NCI-H2196 treated with DMSO at 0.1 percent for 48 hours (cell line): ENCODE results near the gene RNF225.
"Not testable (repeated sequence)": the region's sequence is repeated elsewhere in the genome, so short reads cannot be mapped to it uniquely, and the experiment has no call there.

ENCODE experiments used
- DNase-seq: peaks from one replicate; lab custom pipeline; 2025; ENCODE audit not compliant: unreplicated experiment; lab: John Stamatoyannopoulos, UW

The RNF225 gene

DNA sequence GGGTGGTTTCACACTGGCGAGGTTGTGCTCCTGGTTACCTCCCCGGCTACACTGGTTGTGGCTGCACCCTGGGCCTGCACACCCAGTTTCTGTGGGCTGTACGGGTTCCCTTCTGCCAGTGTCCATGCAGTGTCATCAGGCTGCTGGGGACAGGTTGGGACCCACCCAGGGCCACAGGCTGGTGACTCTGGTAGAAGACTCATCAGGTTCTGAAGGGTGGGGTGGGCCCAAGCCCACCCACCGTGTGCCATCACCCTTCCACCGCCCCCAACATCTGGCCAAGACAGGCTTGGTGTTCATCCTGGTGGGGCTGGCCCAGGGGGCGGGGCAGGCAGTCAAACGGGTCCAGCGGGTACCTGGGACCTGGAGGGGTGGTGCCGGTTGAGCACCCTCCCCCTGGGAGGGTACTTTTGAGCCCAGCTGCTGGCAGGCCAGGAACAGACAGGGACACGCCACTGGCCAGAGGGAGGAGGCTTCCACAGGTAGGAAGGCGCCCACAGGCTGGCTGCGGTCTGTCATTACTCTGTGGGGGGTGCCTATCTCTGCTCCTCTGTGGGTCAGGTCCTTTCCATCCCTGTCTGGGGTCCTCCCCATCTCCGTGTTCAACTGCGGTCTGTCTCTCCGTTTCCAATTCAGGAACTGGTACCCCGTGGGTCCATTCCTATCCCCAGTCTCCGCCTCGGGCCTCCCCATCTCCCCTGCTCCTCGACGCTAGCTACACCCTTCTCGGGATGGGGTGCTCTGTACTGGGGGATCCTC lies at the start of gene RNF225:
TSS of gene RNF225 (plus strand) at position 437 of the 759 bp plus-strand sequence. CDS start 434 bp downstream, outside the sequence.
- DNase-seq: no peak

GRCh38 chr19:58346961-58347929 lies 48.2 kb upstream of the RNF225 start:
- peak; percentile 24 for DNase-seq

DNA sequence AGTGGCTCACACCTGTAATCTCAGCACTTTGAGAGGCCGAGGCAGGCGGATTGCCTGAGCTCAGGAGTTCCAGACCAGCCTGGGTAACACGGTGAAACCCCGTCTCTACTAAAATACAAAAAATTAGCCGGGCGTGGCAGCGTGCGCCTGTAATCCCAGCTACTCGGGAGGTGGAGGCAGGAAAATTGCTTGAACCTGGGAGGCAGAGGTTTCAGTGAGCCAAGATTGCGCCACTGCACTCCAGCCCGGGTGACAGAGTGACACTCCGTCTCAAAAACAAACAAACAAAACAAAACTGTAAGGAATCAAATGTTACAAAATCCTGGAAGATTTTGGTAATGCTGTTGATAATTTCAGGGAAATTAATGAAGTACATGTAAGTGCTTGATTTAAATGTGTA lies 47.4 kb upstream of the RNF225 start:
- DNase-seq: not testable (repeated sequence)

DNA sequence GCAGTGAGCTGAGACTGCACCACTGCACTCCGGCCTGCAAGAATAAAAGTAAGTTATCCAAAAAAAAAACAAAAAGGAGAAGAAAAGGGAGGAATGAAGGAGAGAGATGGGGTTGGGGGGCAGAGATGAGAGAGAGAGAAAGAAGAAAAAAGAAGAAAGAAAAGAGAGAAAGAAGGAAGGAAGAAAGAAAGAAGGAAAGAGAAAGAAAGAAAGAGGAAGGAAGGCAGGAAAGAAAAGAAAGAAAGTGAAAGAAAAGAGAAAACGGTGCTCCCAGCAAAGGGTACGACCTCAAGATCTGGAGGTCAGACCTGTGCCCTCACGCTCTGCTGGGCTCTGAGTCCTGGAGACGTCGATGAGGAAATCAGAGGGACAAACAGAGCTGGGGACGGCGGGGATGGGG lies 45.9 kb upstream of the RNF225 start:
- DNase-seq: no peak

GRCh38 chr19:58350001-58350861 lies 45.2 kb upstream of the RNF225 start:
- no peak for DNase-seq

- DNase-seq: no peak
Observed at GRCh38 chr19:58350871-58351557, 44.4 kb upstream of the RNF225 start.

GRCh38 chr19:58351558-58351878 lies 43.9 kb upstream of the RNF225 start:
- no peak for DNase-seq

DNA sequence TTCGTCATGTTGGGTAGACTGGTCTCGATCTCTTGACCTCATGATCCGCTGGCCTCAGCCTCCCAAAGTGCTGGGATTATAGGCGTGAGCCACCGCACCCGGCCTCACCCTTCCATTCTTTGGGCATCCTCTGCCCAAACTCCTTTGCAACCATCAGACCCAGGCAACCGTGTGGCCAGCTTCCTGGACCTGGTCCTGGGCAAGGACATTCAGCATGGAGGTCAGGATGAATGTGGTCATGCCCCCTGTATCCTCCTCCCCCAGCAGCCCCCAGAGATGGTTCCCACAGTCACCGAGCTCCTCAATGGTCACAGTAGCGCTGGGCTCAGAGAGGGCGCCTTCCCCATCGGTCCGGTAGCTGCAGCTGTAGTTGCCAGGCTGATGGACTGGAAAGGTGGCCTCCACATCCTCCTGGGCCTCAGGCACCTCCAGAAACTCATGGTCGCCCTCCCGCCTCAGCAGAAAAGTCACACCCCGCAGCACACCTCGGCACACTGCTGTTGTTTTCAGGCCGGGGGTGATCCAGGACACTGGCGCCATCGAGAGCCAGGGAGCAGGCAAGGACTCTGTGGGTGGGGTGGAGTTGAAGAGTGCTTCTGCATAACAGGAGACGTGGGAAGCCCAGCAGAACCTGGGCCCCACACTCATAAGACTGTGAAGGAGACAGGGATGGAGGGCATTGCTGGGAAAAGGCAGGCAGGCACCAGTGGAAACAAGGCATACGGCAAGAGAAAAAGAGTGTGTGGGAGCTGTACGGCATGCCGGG lies 43.3 kb upstream of the RNF225 start:
- no peak for DNase-seq

DNA sequence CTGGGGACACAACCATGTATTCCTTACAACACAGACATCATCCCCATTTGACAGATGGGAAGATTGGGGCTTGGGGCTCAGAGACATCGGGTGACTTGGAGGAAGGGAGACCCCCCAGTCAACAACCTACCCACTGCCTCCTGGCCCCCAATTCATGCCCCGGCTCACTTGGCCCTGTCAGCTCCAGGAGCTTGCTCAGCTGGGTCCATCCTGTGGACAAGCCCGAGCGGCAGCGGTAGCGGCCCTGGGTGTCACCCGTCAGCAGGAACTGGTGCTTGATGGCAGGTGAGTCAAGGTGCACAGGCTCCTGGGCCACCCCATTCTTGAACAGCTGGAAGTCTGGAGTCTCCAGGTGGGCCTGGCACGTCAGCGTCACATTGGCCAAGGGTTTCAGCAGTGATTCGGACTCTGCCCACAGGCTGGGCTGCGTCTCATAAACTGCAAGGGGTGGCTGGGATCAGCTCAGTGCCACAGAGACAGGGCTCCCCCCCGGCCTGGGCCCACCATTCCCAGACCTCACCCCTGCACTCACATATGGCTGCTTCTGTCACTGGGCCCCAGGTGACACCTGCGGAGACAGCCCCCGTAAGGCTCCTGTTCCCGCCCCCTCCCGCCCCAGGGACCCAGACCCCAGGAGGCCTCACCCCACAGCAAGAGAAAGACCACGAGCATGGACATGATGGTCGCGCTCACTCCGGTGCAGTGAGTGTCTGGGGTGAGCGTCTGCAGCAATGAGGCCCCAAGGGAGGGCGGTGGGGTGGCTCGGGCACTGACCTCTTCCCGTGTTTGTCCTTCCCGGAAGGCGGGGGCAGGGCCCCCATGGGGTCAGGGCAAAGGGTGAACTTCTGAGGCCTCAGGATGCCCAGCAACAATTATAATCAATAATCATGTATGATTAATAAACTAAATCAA lies 42.4 kb upstream of the RNF225 start, which contains the start of gene A1BG:
TSS of gene A1BG (minus strand) at position 733 of the 912 bp plus-strand sequence. CDS start at position 678, 55 bp downstream.
- no peak for DNase-seq

GRCh38 chr19:58353717-58354477 lies 41.6 kb upstream of the RNF225 start:
- no peak for DNase-seq

DNA sequence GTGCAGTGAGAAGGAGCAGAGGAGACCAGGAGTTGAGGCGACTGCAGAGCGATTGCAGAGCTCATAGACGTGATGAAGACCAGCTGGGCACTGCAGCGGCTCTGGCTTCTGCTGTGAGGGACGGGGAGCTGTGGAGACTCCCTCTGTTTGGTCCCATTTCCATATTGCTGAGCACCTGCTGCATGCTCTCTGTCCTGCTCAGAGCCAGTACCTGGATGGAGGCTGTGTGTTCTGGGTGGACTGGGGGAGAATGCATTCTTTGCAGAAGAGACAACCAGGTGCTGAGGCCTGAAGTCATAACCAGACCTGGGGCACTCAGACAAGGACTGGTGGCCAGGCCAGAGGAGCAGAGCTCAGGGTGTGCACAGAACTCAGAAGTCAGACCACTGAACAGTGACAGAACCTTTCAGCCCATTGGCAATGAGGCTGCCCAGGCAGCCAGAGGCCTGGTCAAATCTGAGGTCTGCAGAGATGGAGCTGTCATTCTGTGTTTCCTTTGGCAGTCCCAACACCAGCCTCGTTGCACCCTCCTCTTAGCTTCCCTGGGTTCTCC lies 40.9 kb upstream of the RNF225 start:
- DNase-seq: no peak

- no peak for DNase-seq
Observed at GRCh38 chr19:58355215-58355796, 40.1 kb upstream of the RNF225 start.

- DNase-seq: no peak
Observed at GRCh38 chr19:58355908-58356765, 39.3 kb upstream of the RNF225 start.

GRCh38 chr19:58356766-58357480 lies 38.5 kb upstream of the RNF225 start:
- DNase-seq: no peak

GRCh38 chr19:58357481-58358145 lies 37.8 kb upstream of the RNF225 start:
- DNase-seq: no peak
